ENCODE data around the gene DIABLO.

- no peak for TF ChIP-seq CTCF (IDR thresholded peaks at IDR 0.05)
- TF ChIP-seq EP300 (IDR thresholded peaks at IDR 0.05), result no peak
- TF ChIP-seq POLR2A (IDR thresholded peaks at IDR 0.05; ENCODE audit: low read depth), result no peak
- TF ChIP-seq POLR2AphosphoS5 (IDR thresholded peaks at IDR 0.05), result no peak
Observed at GRCh38 chr12:122202017-122202416, 23.8 kb downstream of the DIABLO start.
